ENCODE data around the gene SLCO2B1.

DNA sequence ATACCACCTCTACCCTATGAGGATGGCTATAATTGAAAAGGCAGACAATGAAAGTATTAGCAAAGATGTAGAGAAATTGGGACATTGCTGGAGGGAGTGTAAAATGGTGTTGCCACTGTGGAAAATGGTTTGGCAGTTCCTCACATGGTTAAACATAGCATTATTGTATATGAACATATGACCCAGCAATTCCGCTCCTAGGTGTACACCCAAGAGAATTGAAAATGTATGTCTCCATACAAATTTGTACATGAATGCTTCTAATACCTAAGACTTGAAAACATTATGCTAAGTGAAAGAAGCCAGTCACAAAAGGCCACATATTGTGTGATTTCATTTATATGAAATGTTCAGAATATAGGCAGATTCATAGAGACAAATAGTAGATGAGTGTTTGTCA is 10.0 kb downstream of the SLCO2B1 start:
- TF ChIP-seq, protein P1, sequence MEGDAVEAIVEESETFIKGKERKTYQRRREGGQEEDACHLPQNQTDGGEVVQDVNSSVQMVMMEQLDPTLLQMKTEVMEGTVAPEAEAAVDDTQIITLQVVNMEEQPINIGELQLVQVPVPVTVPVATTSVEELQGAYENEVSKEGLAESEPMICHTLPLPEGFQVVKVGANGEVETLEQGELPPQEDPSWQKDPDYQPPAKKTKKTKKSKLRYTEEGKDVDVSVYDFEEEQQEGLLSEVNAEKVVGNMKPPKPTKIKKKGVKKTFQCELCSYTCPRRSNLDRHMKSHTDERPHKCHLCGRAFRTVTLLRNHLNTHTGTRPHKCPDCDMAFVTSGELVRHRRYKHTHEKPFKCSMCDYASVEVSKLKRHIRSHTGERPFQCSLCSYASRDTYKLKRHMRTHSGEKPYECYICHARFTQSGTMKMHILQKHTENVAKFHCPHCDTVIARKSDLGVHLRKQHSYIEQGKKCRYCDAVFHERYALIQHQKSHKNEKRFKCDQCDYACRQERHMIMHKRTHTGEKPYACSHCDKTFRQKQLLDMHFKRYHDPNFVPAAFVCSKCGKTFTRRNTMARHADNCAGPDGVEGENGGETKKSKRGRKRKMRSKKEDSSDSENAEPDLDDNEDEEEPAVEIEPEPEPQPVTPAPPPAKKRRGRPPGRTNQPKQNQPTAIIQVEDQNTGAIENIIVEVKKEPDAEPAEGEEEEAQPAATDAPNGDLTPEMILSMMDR (IDR thresholded peaks at IDR 0.05; ENCODE audit: low read depth, low read length, missing input control), result no peak
- TF ChIP-seq, protein P2, sequence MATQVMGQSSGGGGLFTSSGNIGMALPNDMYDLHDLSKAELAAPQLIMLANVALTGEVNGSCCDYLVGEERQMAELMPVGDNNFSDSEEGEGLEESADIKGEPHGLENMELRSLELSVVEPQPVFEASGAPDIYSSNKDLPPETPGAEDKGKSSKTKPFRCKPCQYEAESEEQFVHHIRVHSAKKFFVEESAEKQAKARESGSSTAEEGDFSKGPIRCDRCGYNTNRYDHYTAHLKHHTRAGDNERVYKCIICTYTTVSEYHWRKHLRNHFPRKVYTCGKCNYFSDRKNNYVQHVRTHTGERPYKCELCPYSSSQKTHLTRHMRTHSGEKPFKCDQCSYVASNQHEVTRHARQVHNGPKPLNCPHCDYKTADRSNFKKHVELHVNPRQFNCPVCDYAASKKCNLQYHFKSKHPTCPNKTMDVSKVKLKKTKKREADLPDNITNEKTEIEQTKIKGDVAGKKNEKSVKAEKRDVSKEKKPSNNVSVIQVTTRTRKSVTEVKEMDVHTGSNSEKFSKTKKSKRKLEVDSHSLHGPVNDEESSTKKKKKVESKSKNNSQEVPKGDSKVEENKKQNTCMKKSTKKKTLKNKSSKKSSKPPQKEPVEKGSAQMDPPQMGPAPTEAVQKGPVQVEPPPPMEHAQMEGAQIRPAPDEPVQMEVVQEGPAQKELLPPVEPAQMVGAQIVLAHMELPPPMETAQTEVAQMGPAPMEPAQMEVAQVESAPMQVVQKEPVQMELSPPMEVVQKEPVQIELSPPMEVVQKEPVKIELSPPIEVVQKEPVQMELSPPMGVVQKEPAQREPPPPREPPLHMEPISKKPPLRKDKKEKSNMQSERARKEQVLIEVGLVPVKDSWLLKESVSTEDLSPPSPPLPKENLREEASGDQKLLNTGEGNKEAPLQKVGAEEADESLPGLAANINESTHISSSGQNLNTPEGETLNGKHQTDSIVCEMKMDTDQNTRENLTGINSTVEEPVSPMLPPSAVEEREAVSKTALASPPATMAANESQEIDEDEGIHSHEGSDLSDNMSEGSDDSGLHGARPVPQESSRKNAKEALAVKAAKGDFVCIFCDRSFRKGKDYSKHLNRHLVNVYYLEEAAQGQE (IDR thresholded peaks at IDR 0.05), result no peak
- TF ChIP-seq YY1 (IDR thresholded peaks at IDR 0.05), result no peak
- TF ChIP-seq, protein P3, sequence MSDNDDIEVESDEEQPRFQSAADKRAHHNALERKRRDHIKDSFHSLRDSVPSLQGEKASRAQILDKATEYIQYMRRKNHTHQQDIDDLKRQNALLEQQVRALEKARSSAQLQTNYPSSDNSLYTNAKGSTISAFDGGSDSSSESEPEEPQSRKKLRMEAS (IDR thresholded peaks at IDR 0.05), result no peak
- no peak for TF ChIP-seq EGR1 (IDR thresholded peaks at IDR 0.05; ENCODE audit: low read depth in 2 of 2)
- no peak for TF ChIP-seq SP1 (IDR thresholded peaks at IDR 0.05)
- no peak for TF ChIP-seq FOXA1 (IDR thresholded peaks at IDR 0.05)
- TF ChIP-seq, protein P4, sequence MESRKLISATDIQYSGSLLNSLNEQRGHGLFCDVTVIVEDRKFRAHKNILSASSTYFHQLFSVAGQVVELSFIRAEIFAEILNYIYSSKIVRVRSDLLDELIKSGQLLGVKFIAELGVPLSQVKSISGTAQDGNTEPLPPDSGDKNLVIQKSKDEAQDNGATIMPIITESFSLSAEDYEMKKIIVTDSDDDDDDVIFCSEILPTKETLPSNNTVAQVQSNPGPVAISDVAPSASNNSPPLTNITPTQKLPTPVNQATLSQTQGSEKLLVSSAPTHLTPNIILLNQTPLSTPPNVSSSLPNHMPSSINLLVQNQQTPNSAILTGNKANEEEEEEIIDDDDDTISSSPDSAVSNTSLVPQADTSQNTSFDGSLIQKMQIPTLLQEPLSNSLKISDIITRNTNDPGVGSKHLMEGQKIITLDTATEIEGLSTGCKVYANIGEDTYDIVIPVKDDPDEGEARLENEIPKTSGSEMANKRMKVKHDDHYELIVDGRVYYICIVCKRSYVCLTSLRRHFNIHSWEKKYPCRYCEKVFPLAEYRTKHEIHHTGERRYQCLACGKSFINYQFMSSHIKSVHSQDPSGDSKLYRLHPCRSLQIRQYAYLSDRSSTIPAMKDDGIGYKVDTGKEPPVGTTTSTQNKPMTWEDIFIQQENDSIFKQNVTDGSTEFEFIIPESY (IDR thresholded peaks at IDR 0.05), result no peak
- no peak for TF ChIP-seq RAD21 (IDR thresholded peaks at IDR 0.05)
- TF ChIP-seq TAF1 (conservative IDR thresholded peaks at IDR 0.05), result no peak
- TF ChIP-seq JUND (IDR thresholded peaks at IDR 0.05), result no peak

Data from liver (tissue), 3 donors.